ENCODE measurements around the gene NAV2.

- TF ChIP-seq POLR2A (IDR thresholded peaks at IDR 0.05) = no peak
- TF ChIP-seq CTCF (IDR thresholded peaks at IDR 0.05) = no peak
These were observed 104.2 kb downstream of the NAV2 start for GRCh38 chr11:19816817-19817216.

Measured in testis (tissue), 2 donors.